GM18858 (cell line): ENCODE measurements around the gene TMEM25.
"Not testable (repeated sequence)": the region's sequence is repeated elsewhere in the genome, so short reads cannot be mapped to it uniquely, and the experiment has no call there.

ENCODE experiments used
- ATAC-seq: cut with Tn5 transposase; IDR thresholded peaks from one replicate; pipeline ENCODE4 v1.9.1; 2021; ENCODE audit not compliant: unreplicated experiment

TMEM25 gene

DNA sequence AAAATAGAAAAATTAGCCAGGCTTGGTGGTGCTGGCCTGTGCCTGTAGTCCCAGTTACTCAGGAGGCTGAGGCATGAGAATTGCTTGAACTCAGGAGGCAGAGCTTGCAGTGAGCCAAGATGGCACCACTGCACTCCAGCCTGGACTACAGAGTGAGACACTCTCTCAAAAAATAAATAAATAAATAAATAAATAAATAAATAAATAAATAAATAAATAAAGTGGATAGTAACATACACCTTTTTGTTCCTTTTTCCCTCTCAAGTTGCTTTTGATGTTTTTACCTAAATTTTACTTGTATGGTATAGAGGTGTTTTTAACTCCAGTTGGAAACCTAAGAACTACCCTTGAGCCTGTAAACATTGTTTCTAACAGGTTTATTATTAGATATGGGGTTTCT lies 47.0 kb downstream of the TMEM25 start:
- ATAC-seq = not testable (repeated sequence)

DNA sequence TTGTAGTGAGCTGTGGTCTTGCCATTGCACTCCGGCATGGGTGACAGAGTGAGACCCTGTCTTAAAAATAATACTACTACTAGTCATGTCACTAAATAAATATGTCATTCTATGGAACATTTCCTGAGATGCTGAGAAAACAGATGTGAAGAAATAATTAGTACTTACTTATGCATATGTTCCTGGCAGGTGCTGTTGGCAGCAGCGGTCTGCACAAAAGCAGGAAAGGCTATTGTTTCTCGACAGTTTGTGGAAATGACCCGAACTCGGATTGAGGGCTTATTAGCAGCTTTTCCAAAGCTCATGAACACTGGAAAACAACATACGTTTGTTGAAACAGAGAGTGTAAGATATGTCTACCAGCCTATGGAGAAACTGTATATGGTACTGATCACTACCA lies 50.1 kb downstream of the TMEM25 start:
- ATAC-seq = no peak
